ENCODE measurements around the gene REPIN1. TPM values are rescaled to one million over a fixed set of nuclear protein-coding genes. Genes with fewer than 3 reads are reported as not detected.

Gene REPIN1
- total RNA-seq, 1 experiment from 2014 or later, result 106 TPM

GRCh38 chr7:150378115-150378852 is 9.7 kb downstream of the REPIN1 start:
- POLR2A ChIA-PET, result interaction anchor here (1.9 kb wide), 1 partner anchor 9 kb away, joined by 15 read pairs; the partner anchor contains the start of gene REPIN1
- H3K4me3 ChIP-seq (replicated peaks in 1 of 2; ENCODE audit: low read depth in 1 of 2, low read length in 2 of 2), result peak overlapping the region; percentile 60 to 88
- peaks cover 3 to 7% of the 10 kb centered on the region in 2 experiments; a peak in 2 of 4 replicates for H3K36me3 ChIP-seq (ENCODE audit: control insufficient read depth in 1 of 2, insufficient read depth in 2 of 2, low read length in 2 of 2)
- peak overlapping the region; percentile 99 for H3K4me2 ChIP-seq (ENCODE audit: low read length)
- H3K9ac ChIP-seq (ENCODE audit: low read length), result peak overlapping the region; percentile 80
- TF ChIP-seq ELF1 (IDR thresholded peaks at IDR 0.05; ENCODE audit: borderline replicate concordance, low read depth) (no peak), ZNF274 (IDR thresholded peaks at IDR 0.05; ENCODE audit: low read depth, low read length) (no peak), TCF7L2 (IDR thresholded peaks at IDR 0.05; ENCODE audit: borderline replicate concordance, extremely low read depth, insufficient read depth, insufficient read length) (peak; percentile 12)
- TF ChIP-seq, protein P1, sequence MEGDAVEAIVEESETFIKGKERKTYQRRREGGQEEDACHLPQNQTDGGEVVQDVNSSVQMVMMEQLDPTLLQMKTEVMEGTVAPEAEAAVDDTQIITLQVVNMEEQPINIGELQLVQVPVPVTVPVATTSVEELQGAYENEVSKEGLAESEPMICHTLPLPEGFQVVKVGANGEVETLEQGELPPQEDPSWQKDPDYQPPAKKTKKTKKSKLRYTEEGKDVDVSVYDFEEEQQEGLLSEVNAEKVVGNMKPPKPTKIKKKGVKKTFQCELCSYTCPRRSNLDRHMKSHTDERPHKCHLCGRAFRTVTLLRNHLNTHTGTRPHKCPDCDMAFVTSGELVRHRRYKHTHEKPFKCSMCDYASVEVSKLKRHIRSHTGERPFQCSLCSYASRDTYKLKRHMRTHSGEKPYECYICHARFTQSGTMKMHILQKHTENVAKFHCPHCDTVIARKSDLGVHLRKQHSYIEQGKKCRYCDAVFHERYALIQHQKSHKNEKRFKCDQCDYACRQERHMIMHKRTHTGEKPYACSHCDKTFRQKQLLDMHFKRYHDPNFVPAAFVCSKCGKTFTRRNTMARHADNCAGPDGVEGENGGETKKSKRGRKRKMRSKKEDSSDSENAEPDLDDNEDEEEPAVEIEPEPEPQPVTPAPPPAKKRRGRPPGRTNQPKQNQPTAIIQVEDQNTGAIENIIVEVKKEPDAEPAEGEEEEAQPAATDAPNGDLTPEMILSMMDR (IDR thresholded peaks at IDR 0.05 in 2 of 3, conservative IDR thresholded peaks at IDR 0.05 in 1 of 3; ENCODE audit: borderline replicate concordance in 1 of 3, insufficient read depth in 1 of 3, low read depth in 2 of 3, low read length in 2 of 3), result peak in 1 of 3 experiments; percentile 10; a peak in 2 of 6 replicates
- no peaks in the 10 kb centered on the region for H3K9me3 ChIP-seq (ENCODE audit: control insufficient read depth in 1 of 2, insufficient read depth in 1 of 2, low read depth in 1 of 2, low read length in 2 of 2)
- TSS peak; percentile 94 for BruUV-seq (replicated peaks)
- H4K20me1 ChIP-seq (ENCODE audit: insufficient read depth), result no peaks in the 10 kb centered on the region
- H3K9me2 ChIP-seq (ENCODE audit: insufficient read depth), result no peaks in the 10 kb centered on the region
- no peaks in the 10 kb centered on the region for H3K27me3 ChIP-seq (ENCODE audit: insufficient read depth, low read length)
- no peak overlapping the region for H2AFZ ChIP-seq (ENCODE audit: low read depth, low read length, poor library complexity, severe bottlenecking)
- DNase-seq (ENCODE audit: low read depth, low spot score) (peak; percentile 19), ATAC-seq (peak; percentile 11)
- CTCF ChIA-PET, result no interaction called here
- peaks cover 5% of the 10 kb centered on the region; the same call in 1 of the 2 replicates for H3K79me2 ChIP-seq (ENCODE audit: insufficient read depth, low read length)
- RAD21 ChIA-PET (ENCODE audit: low non-redundant PET in 1 of 2, low total read pairs in 2 of 2, uncharacterized antibody in 2 of 2, unreplicated experiment in 2 of 2), result interaction anchor here in 1 of 2 experiments (0.5 kb wide), 1 partner anchor 9 kb away, joined by 3 read pairs; no protein-coding TSS in a partner anchor
- peaks cover 15 to 24% of the 10 kb centered on the region in 2 experiments for H3K4me1 ChIP-seq (ENCODE audit: control insufficient read depth in 1 of 2, insufficient read depth in 2 of 2, low read length in 2 of 2)
- H3K27ac ChIP-seq (ENCODE audit: low read depth, low read length), result peak overlapping the region; percentile 78
- intact Hi-C loops (cut with micrococcal nuclease), result loop anchor here (2.0 kb wide), 1 partner anchor 15 kb away; no protein-coding TSS in a partner anchor
